Measurements from ENCODE around the gene TMEM239.
A peak's percentile ranks its signal among the peaks of the same experiment; 100 is the strongest.
"Not testable (repeated sequence)": the region's sequence is repeated elsewhere in the genome, so short reads cannot be mapped to it uniquely, and the experiment has no call there.

Gene TMEM239

GRCh38 chr20:2801286-2801728 is 14.9 kb upstream of the TMEM239 start:
- H3K9ac ChIP-seq (ENCODE audit: low read length): no peak overlapping the region
- peaks cover 27% of the 10 kb centered on the region for H3K4me1 ChIP-seq (ENCODE audit: control insufficient read depth, insufficient read depth, low read length)
- no peaks in the 10 kb centered on the region for H3K9me3 ChIP-seq (ENCODE audit: control insufficient read depth, low read length)
- no peak overlapping the region for H3K4me3 ChIP-seq (ENCODE audit: low read length)
- no peaks in the 10 kb centered on the region for H3K36me3 ChIP-seq (ENCODE audit: control insufficient read depth, insufficient read depth, low read length, severe bottlenecking)
- H3K27me3 ChIP-seq (replicated peaks; ENCODE audit: control insufficient read depth, insufficient read depth, low read length): peaks cover 34% of the 10 kb centered on the region
- no peak for DNase-seq (ENCODE audit: low read depth)

GRCh38 chr20:2804041-2804828 is 11.9 kb upstream of the TMEM239 start:
- H3K9me3 ChIP-seq (ENCODE audit: control insufficient read depth, low read length): no peaks in the 10 kb centered on the region
- no peaks in the 10 kb centered on the region for H3K36me3 ChIP-seq (ENCODE audit: control insufficient read depth, insufficient read depth, low read length, severe bottlenecking)
- H3K4me1 ChIP-seq (ENCODE audit: control insufficient read depth, insufficient read depth, low read length): peaks cover 20% of the 10 kb centered on the region
- no peak overlapping the region for H3K9ac ChIP-seq (ENCODE audit: low read length)
- peaks cover 47% of the 10 kb centered on the region for H3K27me3 ChIP-seq (replicated peaks; ENCODE audit: control insufficient read depth, insufficient read depth, low read length)
- DNase-seq (ENCODE audit: low read depth): no peak
- no peak overlapping the region for H3K4me3 ChIP-seq (ENCODE audit: low read length)

GRCh38 chr20:2804852-2805688 is 11.1 kb upstream of the TMEM239 start:
- no peaks in the 10 kb centered on the region for H3K9me3 ChIP-seq (ENCODE audit: control insufficient read depth, low read length)
- DNase-seq (ENCODE audit: low read depth): peak; percentile 22
- H3K9ac ChIP-seq (ENCODE audit: low read length): no peak overlapping the region
- peaks cover 47% of the 10 kb centered on the region for H3K27me3 ChIP-seq (replicated peaks; ENCODE audit: control insufficient read depth, insufficient read depth, low read length)
- no peaks in the 10 kb centered on the region for H3K36me3 ChIP-seq (ENCODE audit: control insufficient read depth, insufficient read depth, low read length, severe bottlenecking)
- H3K4me3 ChIP-seq (ENCODE audit: low read length): no peak overlapping the region
- H3K4me1 ChIP-seq (ENCODE audit: control insufficient read depth, insufficient read depth, low read length): peaks cover 15% of the 10 kb centered on the region

GRCh38 chr20:2805689-2806350 is 10.3 kb upstream of the TMEM239 start:
- H3K9ac ChIP-seq (ENCODE audit: low read length): no peak overlapping the region
- peaks cover 11% of the 10 kb centered on the region for H3K4me1 ChIP-seq (ENCODE audit: control insufficient read depth, insufficient read depth, low read length)
- H3K4me3 ChIP-seq (ENCODE audit: low read length): no peak overlapping the region
- DNase-seq (ENCODE audit: low read depth): no peak
- no peaks in the 10 kb centered on the region for H3K36me3 ChIP-seq (ENCODE audit: control insufficient read depth, insufficient read depth, low read length, severe bottlenecking)
- H3K27me3 ChIP-seq (replicated peaks; ENCODE audit: control insufficient read depth, insufficient read depth, low read length): peaks cover 45% of the 10 kb centered on the region
- H3K9me3 ChIP-seq (ENCODE audit: control insufficient read depth, low read length): no peaks in the 10 kb centered on the region

- Histone ChIP-seq H3K9me3 (ENCODE audit: control insufficient read depth, low read length) (peaks cover 1% of the 10 kb centered on the region), H3K4me1 (ENCODE audit: control insufficient read depth, insufficient read depth, low read length) (peaks cover 7% of the 10 kb centered on the region), H3K36me3 (ENCODE audit: control insufficient read depth, insufficient read depth, low read length, severe bottlenecking) (no peaks in the 10 kb centered on the region), H3K4me3 (ENCODE audit: low read length) (no peak overlapping the region), H3K27me3 (replicated peaks; ENCODE audit: control insufficient read depth, insufficient read depth, low read length) (peaks cover 39% of the 10 kb centered on the region), H3K9ac (ENCODE audit: low read length) (no peak overlapping the region)
- no peak for DNase-seq (ENCODE audit: low read depth)
Observed at GRCh38 chr20:2806351-2806701, 9.8 kb upstream of the TMEM239 start.

- peaks cover 8% of the 10 kb centered on the region for H3K9me3 ChIP-seq (ENCODE audit: control insufficient read depth, low read length)
- H3K4me3 ChIP-seq (ENCODE audit: low read length): no peak overlapping the region
- H3K4me1 ChIP-seq (ENCODE audit: control insufficient read depth, insufficient read depth, low read length): peaks cover 7% of the 10 kb centered on the region
- H3K9ac ChIP-seq (ENCODE audit: low read length): no peak overlapping the region
- H3K36me3 ChIP-seq (ENCODE audit: control insufficient read depth, insufficient read depth, low read length, severe bottlenecking): no peaks in the 10 kb centered on the region
- no peak for DNase-seq (ENCODE audit: low read depth)
- H3K27me3 ChIP-seq (replicated peaks; ENCODE audit: control insufficient read depth, insufficient read depth, low read length): peaks cover 38% of the 10 kb centered on the region
Observed at GRCh38 chr20:2807019-2807418, 9.1 kb upstream of the TMEM239 start.

- DNase-seq (ENCODE audit: low read depth); H3K9ac ChIP-seq (ENCODE audit: low read length); H3K4me3 ChIP-seq (ENCODE audit: low read length); H3K36me3 ChIP-seq (ENCODE audit: control insufficient read depth, insufficient read depth, low read length, severe bottlenecking); H3K4me1 ChIP-seq (ENCODE audit: control insufficient read depth, insufficient read depth, low read length): not testable (repeated sequence)
- Histone ChIP-seq H3K9me3 (ENCODE audit: control insufficient read depth, low read length) (peaks cover 14% of the 10 kb centered on the region), H3K27me3 (replicated peaks; ENCODE audit: control insufficient read depth, insufficient read depth, low read length) (peaks cover 35% of the 10 kb centered on the region)
Observed at GRCh38 chr20:2807929-2808328, 8.2 kb upstream of the TMEM239 start.

GRCh38 chr20:2809690-2810089 is 6.5 kb upstream of the TMEM239 start:
- no peak for DNase-seq (ENCODE audit: low read depth)
- Histone ChIP-seq H3K27me3 (replicated peaks; ENCODE audit: control insufficient read depth, insufficient read depth, low read length) (peaks cover 29% of the 10 kb centered on the region), H3K36me3 (ENCODE audit: control insufficient read depth, insufficient read depth, low read length, severe bottlenecking) (no peaks in the 10 kb centered on the region), H3K4me1 (ENCODE audit: control insufficient read depth, insufficient read depth, low read length) (peaks cover 18% of the 10 kb centered on the region), H3K9ac (ENCODE audit: low read length) (no peak overlapping the region), H3K4me3 (ENCODE audit: low read length) (no peak overlapping the region), H3K9me3 (ENCODE audit: control insufficient read depth, low read length) (peaks cover 14% of the 10 kb centered on the region)

GRCh38 chr20:2812189-2812588 is 4.0 kb upstream of the TMEM239 start:
- Histone ChIP-seq H3K4me3 (ENCODE audit: low read length) (no peak overlapping the region), H3K9ac (ENCODE audit: low read length) (no peak overlapping the region), H3K27me3 (replicated peaks; ENCODE audit: control insufficient read depth, insufficient read depth, low read length) (peaks cover 6% of the 10 kb centered on the region), H3K4me1 (ENCODE audit: control insufficient read depth, insufficient read depth, low read length) (peaks cover 34% of the 10 kb centered on the region), H3K9me3 (ENCODE audit: control insufficient read depth, low read length) (peaks cover 14% of the 10 kb centered on the region), H3K36me3 (ENCODE audit: control insufficient read depth, insufficient read depth, low read length, severe bottlenecking) (no peaks in the 10 kb centered on the region)
- DNase-seq (ENCODE audit: low read depth): no peak

- H3K27me3 ChIP-seq (replicated peaks; ENCODE audit: control insufficient read depth, insufficient read depth, low read length): no peaks in the 10 kb centered on the region
- peaks cover 53% of the 10 kb centered on the region for H3K4me1 ChIP-seq (ENCODE audit: control insufficient read depth, insufficient read depth, low read length)
- peaks cover 14% of the 10 kb centered on the region for H3K9me3 ChIP-seq (ENCODE audit: control insufficient read depth, low read length)
- H3K36me3 ChIP-seq (ENCODE audit: control insufficient read depth, insufficient read depth, low read length, severe bottlenecking): no peaks in the 10 kb centered on the region
- DNase-seq (ENCODE audit: low read depth): no peak
- no peak overlapping the region for H3K9ac ChIP-seq (ENCODE audit: low read length)
- H3K4me3 ChIP-seq (ENCODE audit: low read length): peak overlapping the region; percentile 17
Observed at GRCh38 chr20:2814076-2814475, 2.1 kb upstream of the TMEM239 start.

GRCh38 chr20:2814587-2815051 is 1.5 kb upstream of the TMEM239 start, which contains the start of gene C20orf141:
C20orf141 (plus strand) TSS chr20:2814987; CDS start chr20:2815185, 198 bp downstream.
- H3K27me3 ChIP-seq (replicated peaks; ENCODE audit: control insufficient read depth, insufficient read depth, low read length): no peaks in the 10 kb centered on the region
- H3K36me3 ChIP-seq (ENCODE audit: control insufficient read depth, insufficient read depth, low read length, severe bottlenecking): no peaks in the 10 kb centered on the region
- DNase-seq (ENCODE audit: low read depth): peak; percentile 93
- H3K9ac ChIP-seq (ENCODE audit: low read length): peak within 1 kb of the TSS; percentile 51
- H3K4me3 ChIP-seq (ENCODE audit: low read length): peak within 1 kb of the TSS; percentile 48
- peaks cover 59% of the 10 kb centered on the region for H3K4me1 ChIP-seq (ENCODE audit: control insufficient read depth, insufficient read depth, low read length)
- H3K9me3 ChIP-seq (ENCODE audit: control insufficient read depth, low read length): peaks cover 14% of the 10 kb centered on the region

Data from adipocyte (in vitro differentiated cells).